ENCODE data around the gene CHN2.
A peak's percentile ranks its signal among the peaks of the same experiment; 100 is the strongest.

CHN2 gene

DNA sequence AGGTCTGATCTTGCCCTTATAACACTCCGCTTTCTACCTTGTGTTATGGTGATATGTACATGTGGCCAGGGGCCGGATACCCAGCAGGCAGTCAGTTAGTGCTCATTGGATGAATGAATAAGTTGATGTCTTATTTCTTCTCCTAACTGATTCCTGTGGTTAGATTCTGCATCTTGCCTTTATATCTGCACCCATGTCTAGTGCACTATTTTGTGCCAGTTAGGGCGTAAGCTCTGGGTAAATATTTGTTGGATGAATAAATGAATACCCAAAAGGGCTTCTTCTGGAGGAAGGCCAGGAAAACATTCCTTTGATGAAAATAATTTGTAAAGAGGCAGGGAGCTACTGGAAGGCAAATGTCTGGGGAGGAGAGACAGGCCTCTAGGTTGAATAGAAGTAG lies 148.2 kb downstream of the CHN2 start:
- Histone ChIP-seq H3K4me3 (IDR thresholded peaks at IDR 0.05; ENCODE audit: insufficient read depth, low read depth, low read length) (no peak overlapping the region), H3K9ac (no peak overlapping the region), H2AFZ (ENCODE audit: low read depth) (no peak overlapping the region), H3K36me3 (ENCODE audit: insufficient read depth) (no peaks in the 10 kb centered on the region), H3K79me2 (ENCODE audit: insufficient read depth, low read depth) (no peaks in the 10 kb centered on the region), H3K27me3 (ENCODE audit: insufficient read depth, low read depth) (no peaks in the 10 kb centered on the region), H3K27ac (no peak overlapping the region), H3K4me2 (no peak overlapping the region), H4K20me1 (ENCODE audit: insufficient read depth) (no peaks in the 10 kb centered on the region), H3K4me1 (ENCODE audit: low read depth, poor library complexity, severe bottlenecking) (no peaks in the 10 kb centered on the region)
- TF ChIP-seq, protein P1, sequence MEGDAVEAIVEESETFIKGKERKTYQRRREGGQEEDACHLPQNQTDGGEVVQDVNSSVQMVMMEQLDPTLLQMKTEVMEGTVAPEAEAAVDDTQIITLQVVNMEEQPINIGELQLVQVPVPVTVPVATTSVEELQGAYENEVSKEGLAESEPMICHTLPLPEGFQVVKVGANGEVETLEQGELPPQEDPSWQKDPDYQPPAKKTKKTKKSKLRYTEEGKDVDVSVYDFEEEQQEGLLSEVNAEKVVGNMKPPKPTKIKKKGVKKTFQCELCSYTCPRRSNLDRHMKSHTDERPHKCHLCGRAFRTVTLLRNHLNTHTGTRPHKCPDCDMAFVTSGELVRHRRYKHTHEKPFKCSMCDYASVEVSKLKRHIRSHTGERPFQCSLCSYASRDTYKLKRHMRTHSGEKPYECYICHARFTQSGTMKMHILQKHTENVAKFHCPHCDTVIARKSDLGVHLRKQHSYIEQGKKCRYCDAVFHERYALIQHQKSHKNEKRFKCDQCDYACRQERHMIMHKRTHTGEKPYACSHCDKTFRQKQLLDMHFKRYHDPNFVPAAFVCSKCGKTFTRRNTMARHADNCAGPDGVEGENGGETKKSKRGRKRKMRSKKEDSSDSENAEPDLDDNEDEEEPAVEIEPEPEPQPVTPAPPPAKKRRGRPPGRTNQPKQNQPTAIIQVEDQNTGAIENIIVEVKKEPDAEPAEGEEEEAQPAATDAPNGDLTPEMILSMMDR (conservative IDR thresholded peaks at IDR 0.05; ENCODE audit: low read depth, low read length): no peak

DNA sequence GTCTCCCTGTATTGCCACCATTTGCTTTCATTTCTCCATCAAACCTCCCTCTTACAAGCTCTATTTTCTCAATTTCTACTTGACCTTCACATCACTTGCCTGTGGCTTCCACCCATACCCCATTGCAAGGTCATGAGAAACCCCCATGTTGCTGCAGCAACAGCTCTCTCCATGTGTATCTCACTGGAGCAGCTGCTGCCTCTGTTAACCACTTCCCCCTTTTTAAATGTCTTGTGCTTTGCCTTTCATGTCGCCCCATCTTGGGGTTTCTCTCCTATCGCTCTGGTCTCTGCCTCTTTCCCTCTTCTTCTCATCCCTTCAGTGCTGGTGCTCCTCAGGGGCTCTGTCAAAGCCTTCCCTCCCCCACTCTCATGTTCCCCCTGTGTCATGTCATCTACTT lies 148.8 kb downstream of the CHN2 start:
- H3K27ac ChIP-seq: no peak overlapping the region
- H3K4me2 ChIP-seq: no peak overlapping the region
- H3K4me3 ChIP-seq (IDR thresholded peaks at IDR 0.05; ENCODE audit: insufficient read depth, low read depth, low read length): no peak overlapping the region
- TF ChIP-seq, protein P1 (conservative IDR thresholded peaks at IDR 0.05; ENCODE audit: low read depth, low read length): no peak
- H4K20me1 ChIP-seq (ENCODE audit: insufficient read depth): no peaks in the 10 kb centered on the region
- H3K4me1 ChIP-seq (ENCODE audit: low read depth, poor library complexity, severe bottlenecking): no peaks in the 10 kb centered on the region
- H2AFZ ChIP-seq (ENCODE audit: low read depth): no peak overlapping the region
- no peaks in the 10 kb centered on the region for H3K79me2 ChIP-seq (ENCODE audit: insufficient read depth, low read depth)
- H3K36me3 ChIP-seq (ENCODE audit: insufficient read depth): no peaks in the 10 kb centered on the region
- no peak overlapping the region for H3K9ac ChIP-seq
- H3K27me3 ChIP-seq (ENCODE audit: insufficient read depth, low read depth): no peaks in the 10 kb centered on the region

DNA sequence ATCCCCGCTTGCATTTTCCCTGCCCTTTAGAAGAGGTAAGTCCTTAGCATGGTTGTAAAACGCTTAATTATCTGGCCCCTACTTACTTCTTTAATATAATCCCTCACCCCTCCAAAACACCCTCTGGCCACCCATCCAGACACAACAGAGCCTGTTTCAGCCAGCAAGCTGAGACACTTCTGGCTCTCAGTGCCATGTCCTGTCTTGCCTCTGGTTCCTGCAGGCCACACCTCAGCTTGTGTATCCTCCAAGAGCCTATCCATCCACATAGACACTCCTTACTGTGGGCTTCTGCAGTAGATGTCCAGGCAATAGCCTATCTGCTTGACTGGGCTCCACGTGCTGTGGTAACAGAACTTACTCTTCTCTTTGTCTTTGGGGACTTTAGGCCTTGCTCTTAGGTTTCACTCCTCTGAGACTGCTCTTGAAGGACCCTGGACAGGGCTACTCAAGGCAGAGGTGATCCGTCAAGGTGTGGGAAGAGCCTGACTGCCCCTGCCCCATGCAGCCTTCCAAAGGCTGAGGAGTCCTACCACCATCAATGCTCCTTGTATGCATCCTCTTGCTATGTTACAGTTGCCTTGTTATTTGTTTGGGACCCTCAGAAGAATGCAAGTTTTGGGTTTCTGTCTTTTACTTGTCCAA lies 149.9 kb downstream of the CHN2 start:
- Histone ChIP-seq H4K20me1 (ENCODE audit: insufficient read depth) (no peaks in the 10 kb centered on the region), H3K4me2 (no peak overlapping the region), H3K4me1 (ENCODE audit: low read depth, poor library complexity, severe bottlenecking) (no peaks in the 10 kb centered on the region), H3K36me3 (ENCODE audit: insufficient read depth) (no peaks in the 10 kb centered on the region), H3K9ac (no peak overlapping the region), H3K27me3 (ENCODE audit: insufficient read depth, low read depth) (no peaks in the 10 kb centered on the region), H2AFZ (ENCODE audit: low read depth) (no peak overlapping the region), H3K27ac (no peak overlapping the region), H3K4me3 (IDR thresholded peaks at IDR 0.05; ENCODE audit: insufficient read depth, low read depth, low read length) (no peak overlapping the region), H3K79me2 (ENCODE audit: insufficient read depth, low read depth) (no peaks in the 10 kb centered on the region)
- TF ChIP-seq, protein P1 (conservative IDR thresholded peaks at IDR 0.05; ENCODE audit: low read depth, low read length): no peak

DNA sequence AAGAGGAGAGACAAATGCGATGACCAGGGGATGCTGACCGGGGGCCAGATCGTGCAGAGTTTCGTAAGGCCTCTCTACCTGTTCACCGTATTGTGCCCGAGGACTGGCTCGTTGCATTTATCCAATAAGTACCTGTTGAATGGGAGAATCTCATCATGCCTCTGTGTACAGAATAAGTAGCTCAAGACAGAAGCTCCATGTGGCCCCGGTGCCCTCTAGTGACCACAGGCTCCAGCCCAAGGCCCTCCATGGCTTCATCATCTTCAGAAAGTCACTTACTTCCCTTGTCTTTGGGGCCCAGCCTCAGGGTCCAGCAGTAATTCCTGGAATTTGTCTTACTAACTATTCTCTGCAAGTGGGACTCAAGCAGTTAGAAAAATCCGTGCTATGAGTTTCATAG lies 151.0 kb downstream of the CHN2 start:
- no peaks in the 10 kb centered on the region for H3K4me1 ChIP-seq (ENCODE audit: low read depth, poor library complexity, severe bottlenecking)
- no peak overlapping the region for H3K4me2 ChIP-seq
- H3K4me3 ChIP-seq (IDR thresholded peaks at IDR 0.05; ENCODE audit: insufficient read depth, low read depth, low read length): no peak overlapping the region
- H4K20me1 ChIP-seq (ENCODE audit: insufficient read depth): no peaks in the 10 kb centered on the region
- H3K27me3 ChIP-seq (ENCODE audit: insufficient read depth, low read depth): no peaks in the 10 kb centered on the region
- no peak overlapping the region for H3K9ac ChIP-seq
- H3K36me3 ChIP-seq (ENCODE audit: insufficient read depth): no peaks in the 10 kb centered on the region
- TF ChIP-seq, protein P1 (conservative IDR thresholded peaks at IDR 0.05; ENCODE audit: low read depth, low read length): 0 out of 2 replicates have a peak, but pooled peaks have one; percentile 20
- H2AFZ ChIP-seq (ENCODE audit: low read depth): no peak overlapping the region
- no peaks in the 10 kb centered on the region for H3K79me2 ChIP-seq (ENCODE audit: insufficient read depth, low read depth)
- no peak overlapping the region for H3K27ac ChIP-seq

Data from KMS-11 (cell line).